ENCODE measurements around the gene H2BK1.

H2BK1 gene

DNA sequence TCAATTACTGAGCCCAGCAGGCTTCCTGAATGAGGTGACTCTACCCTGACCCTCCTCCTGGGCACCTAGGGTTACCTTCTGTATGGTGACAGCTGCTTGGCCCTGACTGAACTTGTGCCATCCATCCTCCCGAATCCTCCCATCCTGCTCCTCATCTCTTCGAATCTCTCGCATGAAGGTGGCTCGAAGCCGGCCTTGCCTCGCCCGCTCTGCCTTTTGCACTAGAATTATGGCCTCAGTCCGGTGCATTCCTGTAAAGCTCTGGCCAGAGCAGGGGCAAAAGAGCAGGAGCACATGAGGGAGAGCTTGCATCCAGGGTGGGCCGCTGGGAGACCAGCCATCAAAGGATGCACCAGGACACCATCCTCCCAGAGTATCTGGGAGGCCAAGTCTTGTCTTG is 7.5 kb downstream of the H2BK1 start:
- DNase-seq (ENCODE audit: low spot score) = no peak

- no peak for DNase-seq (ENCODE audit: low spot score)
Measured at GRCh38 chr7:151201751-151202150, 8.5 kb downstream of the H2BK1 start.

DNA sequence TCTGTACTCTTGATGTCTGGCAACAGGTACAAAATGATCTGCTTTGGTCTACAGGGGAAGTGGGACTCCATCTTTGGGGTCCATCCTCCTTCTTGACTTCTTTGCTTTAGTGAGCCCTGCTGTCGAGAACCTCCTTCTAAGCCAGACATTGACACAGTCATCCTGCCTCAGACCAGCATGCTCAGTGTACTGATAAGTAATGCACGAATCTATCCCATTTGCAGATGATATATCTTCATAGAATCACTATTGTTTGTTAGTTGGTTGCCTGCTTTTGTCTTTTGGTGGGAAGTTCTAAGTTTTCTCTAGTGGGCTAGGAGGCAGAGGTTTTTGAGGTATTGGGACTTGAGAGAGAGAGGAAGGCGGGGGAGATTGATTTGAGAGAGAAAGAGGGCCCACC is 8.9 kb downstream of the H2BK1 start:
- DNase-seq (ENCODE audit: low spot score) = no peak

DNA sequence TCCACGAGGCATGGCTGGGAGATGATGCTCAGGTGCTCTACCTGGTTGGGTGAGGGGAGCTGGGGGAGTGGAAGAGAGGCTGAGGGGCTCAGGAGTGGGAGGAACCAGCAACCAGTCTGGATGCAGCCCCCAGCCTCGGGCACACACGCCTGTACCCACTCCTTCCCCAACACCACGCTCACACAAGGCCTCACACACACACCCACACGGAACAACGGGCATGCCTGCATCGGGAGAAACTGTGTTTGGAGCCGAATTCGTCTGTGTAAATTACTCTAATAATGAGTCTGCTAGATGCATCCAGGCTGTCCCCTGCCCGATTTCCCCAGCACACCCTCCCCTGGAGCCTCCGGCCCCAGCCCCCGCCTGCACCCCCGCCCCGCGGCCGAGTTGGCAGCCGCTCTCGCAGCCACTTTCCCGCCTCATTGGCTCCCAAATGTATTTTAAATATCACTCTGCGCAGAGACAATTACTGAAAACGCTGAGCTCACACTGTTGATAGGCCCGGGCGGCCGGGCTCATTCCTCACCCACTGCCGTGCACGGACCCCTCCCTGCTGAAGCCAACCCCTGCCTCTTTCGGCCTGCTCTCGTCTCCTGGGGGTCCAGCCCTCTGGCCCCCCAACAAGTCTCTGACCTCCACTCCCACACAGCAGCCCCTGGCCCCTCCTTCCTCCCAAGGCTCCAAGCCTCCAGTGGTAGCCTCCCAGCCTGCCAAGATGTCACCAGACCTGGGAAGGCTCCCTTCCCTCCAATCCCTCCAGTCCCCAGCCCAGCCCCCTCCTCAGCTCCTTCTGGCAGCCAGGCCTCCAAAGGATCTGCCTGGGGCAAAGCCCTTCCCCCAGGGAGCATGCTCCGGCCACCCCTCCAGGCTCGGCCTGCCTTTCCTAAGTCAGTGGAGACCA is 11.1 kb downstream of the H2BK1 start:
- peak; percentile 30 for DNase-seq (ENCODE audit: low spot score)

DNA sequence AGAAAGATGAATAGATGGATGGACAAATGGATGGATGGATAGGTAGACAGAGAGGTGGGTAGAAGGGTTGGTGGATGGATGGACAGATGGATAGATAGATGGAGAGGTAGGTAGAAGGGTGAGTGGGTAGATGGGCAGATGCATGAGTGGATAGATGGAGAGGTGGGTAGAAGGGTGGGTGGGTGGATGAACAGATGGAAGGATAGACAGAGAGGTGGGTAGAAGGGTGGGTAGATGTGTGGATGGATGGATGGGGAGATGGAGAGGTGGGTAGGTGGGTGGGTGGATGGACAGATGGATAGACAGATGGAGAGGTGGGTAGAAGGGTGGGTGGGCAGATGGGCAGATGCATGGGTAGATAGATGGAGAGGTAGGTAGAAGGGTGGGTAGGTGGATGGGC is 12.4 kb downstream of the H2BK1 start:
- no peak for DNase-seq (ENCODE audit: low spot score)

DNA sequence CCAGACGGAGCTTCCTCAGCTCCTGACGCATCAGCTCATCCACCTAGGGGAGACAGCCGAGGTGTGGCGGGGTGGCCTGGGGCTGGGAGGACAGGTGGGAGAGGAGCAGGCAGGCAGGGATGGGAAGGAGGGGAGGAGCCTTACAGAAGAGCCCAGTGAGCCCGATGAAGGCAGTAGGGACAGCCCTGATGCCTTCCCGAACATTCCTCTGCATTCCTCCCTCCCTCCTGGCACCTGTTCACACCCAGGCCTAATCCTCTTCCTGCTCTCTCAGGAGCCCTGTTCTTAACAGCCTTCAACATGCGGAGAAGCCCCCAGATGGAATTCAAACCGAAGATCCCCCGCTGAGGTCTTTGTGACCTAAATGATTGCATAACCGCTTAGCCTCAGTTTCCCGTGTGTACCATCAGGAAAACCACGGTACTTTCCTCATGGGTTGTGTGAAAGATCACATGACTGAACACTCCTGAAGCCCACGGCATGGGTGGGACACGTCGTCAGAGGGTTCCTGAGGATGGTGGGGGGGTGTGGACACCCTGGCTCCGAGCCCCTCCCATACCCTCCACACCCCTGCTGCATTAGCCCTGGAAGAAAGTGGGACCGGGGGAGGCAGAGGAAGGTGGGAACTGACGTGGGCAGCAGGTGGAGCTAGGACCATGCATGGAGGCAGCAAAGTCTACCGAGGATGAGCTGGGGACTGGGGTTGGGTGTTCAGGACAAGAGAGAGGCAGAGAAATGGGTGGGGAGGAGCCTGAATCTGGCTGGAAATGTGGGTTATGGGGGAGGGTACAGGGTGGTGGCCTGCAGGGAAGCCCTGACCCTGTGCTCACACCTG is 14.5 kb downstream of the H2BK1 start:
- DNase-seq (ENCODE audit: low spot score) = no peak

GRCh38 chr7:151194188-151194587 is 16.1 kb downstream of the H2BK1 start:
- DNase-seq (ENCODE audit: low spot score) = no peak

DNA sequence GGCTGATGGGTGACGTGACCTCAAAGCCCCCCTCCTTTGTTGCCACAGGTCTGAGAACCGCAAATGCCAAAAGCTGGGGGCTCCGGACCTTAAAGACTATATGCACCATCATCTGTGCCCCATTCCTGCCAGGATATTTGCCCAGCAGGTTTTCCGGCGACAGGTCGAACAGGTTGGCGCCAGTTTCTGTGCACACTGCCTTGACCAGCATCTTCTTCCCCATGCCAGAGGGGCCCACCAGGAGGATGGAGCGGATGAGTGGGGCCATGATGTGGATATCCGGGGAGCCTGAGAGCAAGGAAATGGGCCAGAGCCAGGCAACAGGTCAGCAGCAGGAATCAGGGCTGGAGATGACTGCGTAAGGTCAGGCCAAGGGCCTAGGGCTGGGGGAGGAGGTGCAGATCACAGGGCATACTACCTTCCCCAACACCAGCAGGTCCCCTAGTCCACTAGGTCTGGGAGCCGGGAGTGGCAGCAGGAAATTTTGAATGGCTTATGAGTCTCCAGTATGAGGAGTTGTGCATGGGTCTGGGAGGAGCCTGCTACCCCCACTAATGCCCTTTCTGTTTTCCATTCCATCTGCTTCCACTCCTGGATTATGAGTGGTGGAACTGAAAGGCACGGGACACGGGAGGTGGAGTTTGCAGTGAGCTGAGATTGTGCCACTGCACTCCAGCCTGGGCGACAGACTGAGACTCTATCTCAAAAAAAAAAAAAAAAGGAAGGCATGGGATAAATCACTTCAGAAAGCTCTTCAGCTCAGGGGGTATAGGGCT is 16.9 kb downstream of the H2BK1 start:
- DNase-seq (ENCODE audit: low spot score) = no peak

DNA sequence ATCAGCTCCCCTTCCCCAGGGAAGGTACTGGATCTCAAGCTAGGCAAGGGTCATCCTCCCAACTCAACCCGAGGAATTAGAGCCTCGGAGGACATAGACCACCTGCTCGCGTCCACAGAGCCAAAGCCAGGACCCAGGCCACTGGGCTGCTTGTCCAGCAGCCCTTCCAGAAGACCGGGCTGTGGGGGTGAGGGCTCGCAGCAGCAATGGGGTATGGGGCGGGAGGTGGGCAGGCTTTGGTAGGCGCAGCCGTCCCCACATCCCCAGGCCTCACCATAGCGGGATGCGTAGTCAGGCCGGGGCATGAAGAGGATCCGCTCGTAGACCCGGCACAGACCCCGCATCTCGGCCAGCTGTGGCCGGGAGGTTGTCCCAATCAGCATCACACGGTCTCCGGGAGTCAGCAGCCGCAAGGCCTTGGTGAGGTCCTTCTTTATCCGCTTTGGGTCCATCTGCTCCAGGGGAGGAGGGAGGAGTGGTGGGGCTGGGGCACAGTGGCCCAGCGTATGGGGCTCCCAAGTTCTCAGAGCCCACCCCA is 18.2 kb downstream of the H2BK1 start:
- DNase-seq (ENCODE audit: low spot score) = no peak

DNA sequence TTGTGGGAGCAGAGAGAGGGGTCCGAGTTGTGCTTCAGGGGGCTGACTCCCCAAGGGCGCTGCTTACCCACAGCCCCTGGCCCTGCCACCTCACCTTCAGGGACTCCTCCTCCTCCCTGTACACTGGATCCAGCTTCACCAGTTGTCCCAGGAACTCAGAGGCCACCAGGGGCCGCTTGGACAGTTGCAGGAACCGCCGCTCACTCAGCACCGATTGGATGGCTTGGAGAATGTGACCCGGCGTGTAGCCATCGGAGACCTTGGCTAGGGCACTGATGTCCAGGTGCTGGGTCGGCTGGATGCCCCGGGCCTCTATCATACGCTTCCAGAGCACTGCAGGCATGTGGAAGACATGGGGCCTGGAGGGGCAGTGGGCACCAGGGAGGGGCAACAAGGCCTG is 18.7 kb downstream of the H2BK1 start:
- no peak for DNase-seq (ENCODE audit: low spot score)

- DNase-seq (ENCODE audit: low spot score) = no peak
Measured at GRCh38 chr7:151189038-151189437, 21.2 kb downstream of the H2BK1 start.

DNA sequence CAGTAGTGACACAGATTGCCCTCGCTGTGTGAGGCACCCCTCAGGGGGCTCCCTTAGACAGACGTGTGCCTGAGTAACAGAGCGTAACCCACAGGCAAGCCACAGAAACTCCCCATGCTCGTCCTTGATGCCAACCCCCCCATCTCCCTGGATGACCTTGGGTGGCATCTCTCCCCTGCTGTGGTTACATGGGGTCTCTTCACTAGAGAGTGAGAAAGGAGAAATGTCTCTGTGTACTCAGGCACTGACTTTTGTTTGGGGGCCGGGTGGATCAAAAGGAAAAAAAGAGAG is 22.1 kb downstream of the H2BK1 start:
- DNase-seq (ENCODE audit: low spot score) = no peak

DNA sequence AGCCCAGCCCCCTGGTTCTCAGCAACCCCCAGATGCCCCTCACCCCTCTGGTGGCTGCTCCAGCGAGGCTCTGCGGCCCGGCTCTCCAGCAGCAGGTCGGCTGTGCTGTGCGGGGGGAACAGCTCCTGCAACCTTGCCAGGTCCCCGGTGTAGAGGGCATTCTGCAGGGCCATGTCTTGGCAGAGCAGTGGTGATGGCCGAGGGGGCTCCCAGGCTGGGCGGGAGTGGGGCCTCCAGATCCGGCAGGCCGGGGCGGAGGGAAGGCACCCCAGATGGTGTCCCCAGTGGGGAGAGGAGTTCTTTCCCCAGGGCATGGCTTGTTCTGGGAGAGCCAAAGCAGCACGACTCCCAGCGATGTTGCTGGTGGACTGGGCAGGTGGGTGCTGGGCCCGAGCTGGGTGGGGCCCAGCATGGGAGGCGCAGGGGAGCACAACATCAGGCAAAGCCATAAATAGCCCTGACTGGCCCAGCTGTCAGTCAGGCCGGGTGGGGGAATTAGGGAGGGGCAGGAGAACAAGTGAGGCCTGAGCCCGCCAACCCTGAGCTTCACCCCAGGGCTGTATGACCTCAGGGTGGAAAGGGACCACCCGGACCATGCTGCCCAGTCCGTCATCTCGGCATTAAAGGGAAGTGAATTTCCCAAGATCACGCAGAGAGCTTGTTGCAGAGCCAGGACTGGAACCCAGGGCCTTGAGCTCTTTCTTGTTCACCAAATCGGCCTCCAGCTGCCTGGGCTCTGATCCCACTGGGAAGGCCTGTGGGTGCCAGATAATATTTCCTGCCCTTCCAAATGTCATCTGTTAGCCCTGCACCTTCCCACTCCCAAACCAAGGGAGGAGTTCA is 22.7 kb downstream of the H2BK1 start:
- DNase-seq (ENCODE audit: low spot score) = no peak

DNA sequence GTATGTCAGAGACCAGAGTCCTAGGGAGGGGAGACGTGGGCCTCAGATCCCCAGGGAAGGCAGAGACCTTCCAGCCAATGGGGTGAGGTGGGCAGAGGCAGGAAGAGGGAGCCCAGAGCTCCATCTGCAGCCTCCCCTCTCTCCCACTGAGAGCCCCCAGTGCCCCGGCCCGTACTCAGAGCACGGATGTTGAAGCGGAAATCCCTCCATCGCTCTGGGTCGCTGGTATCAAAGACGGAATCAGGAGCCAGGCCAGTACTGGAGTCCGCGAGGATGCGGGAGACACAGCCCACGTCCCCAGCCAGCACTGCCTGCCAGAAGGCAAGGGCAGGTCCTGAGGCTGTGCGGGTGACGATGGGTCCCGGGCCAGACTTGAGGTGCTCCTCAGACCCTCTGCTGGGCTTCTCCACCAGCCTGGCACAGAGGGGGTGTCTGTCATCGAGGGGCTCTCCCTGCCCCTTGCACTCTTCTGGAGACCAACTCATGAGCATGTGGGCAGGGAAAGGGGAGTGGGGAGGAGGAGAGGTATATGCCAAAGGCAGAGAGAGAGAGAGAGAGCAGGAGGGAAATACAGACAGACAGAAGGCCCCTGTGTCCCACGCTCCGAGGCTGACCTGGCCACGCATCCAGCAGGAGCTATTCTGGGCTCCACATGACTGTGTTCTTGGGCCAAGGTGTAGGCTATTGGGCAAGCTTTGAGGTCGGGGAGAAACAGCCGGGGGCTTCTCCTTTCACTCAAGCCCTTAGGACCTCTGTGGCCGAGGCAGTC is 23.5 kb downstream of the H2BK1 start, which contains the start of gene ASB10:
TSS of gene ASB10 (minus strand) at position 611 of the 769 bp plus-strand sequence. CDS start at position 491, 120 bp downstream.
- DNase-seq (ENCODE audit: low spot score) = no peak

- DNase-seq (ENCODE audit: low spot score) = no peak
Measured at GRCh38 chr7:151185762-151186639, 24.3 kb downstream of the H2BK1 start.

DNA sequence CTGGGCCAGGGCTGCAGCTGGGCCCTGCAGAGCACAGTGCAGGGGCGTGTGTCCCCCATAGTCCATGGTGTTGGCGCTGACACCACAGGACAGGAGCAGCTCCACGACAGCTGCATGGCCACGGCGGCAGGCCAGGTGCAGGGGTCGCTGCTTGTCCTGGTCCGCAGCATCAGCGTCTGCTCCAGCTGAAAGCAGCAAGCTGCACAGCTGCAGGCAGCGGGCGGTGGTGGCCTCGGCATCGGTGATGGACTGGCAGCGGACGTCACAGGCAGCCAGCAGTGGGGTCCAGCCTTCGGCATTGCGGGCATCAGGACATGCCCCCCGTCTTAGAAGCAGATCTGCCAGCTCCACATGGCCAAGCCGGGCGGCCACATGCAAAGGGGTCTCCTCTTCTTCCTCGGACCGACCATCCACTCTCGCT is 29.3 kb downstream of the H2BK1 start:
- peak; percentile 21 for DNase-seq (ENCODE audit: low spot score)

- DNase-seq (ENCODE audit: low spot score) = no peak
Measured at GRCh38 chr7:151179946-151180345, 30.3 kb downstream of the H2BK1 start.

DNA sequence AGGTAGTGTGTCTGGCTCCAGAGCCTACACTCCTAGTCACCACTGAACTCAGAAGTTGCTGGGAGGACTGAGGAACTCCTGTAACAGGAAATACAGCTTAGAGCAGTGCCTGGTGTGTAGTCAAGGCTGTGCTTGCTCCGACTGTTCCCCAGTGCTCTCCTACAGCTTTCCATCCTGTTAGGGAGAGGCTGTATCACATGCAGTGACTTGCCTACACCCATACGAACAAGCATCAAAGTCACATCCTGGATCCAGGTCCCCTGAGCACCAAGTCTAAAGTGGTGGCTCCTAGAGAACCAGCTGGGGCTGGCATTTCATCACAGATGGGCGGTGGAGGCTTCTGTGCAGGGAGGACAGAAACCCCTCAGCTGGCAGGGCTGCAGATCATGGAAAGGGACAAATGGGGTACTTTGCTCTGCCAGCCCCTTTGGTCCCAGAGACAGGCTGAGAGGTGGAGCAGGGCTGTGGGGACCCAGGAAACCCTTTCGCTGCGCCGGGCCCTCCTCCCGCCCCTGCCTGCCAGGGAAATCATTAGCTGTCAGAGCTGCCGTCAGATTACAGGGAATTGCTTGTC is 30.9 kb downstream of the H2BK1 start:
- no peak for DNase-seq (ENCODE audit: low spot score)

GRCh38 chr7:151178831-151179230 is 31.5 kb downstream of the H2BK1 start:
- no peak for DNase-seq (ENCODE audit: low spot score)
